MG63 (cell line): ENCODE results near the gene POLR2I. TPM values are rescaled to one million over a fixed set of nuclear protein-coding genes. Genes with fewer than 3 reads are reported as not detected.
A peak's percentile ranks its signal among the peaks of the same experiment; 100 is the strongest.

ENCODE experiments used
- DNase-seq: peaks from one replicate; pipeline ENCODE4 v3.0.0-alpha.2; 2020
- H3K27me3 ChIP-seq: fragments of 250-450 bp; sonication (Bioruptor Pico); 2 replicates; pipeline ENCODE4 v1.5.1; 2020; ENCODE audit warnings: mild to moderate bottlenecking, moderate library complexity
- H3K36me3 ChIP-seq: fragments of 250-450 bp; sonication (Bioruptor Pico); 2 replicates; pipeline ENCODE4 v1.5.1; 2020; ENCODE audit warnings: mild to moderate bottlenecking, moderate library complexity
- H3K4me3 ChIP-seq: fragments of 250-450 bp; sonication (Bioruptor Pico); 2 replicates; pipeline ENCODE4 v1.5.1; 2020; ENCODE audit warnings: mild to moderate bottlenecking, moderate library complexity
- H3K9me3 ChIP-seq: fragments of 250-450 bp; sonication (Bioruptor Pico); 2 replicates; pipeline ENCODE4 v1.5.1; 2020; ENCODE audit warnings: mild to moderate bottlenecking, moderate library complexity
- total RNA-seq: library from RNA; depleted of rRNA; stranded (reverse); fragments of >200 nt; shearing (Covaris generic); gene quantifications from 2 replicates; pipeline ENCODE4 v1.2.3, GENCODE V29; 2014; ENCODE audit warnings: low replicate concordance; rRNA removed

POLR2I gene
- 94.2 and 101 TPM in 2 replicates for total RNA-seq

DNA sequence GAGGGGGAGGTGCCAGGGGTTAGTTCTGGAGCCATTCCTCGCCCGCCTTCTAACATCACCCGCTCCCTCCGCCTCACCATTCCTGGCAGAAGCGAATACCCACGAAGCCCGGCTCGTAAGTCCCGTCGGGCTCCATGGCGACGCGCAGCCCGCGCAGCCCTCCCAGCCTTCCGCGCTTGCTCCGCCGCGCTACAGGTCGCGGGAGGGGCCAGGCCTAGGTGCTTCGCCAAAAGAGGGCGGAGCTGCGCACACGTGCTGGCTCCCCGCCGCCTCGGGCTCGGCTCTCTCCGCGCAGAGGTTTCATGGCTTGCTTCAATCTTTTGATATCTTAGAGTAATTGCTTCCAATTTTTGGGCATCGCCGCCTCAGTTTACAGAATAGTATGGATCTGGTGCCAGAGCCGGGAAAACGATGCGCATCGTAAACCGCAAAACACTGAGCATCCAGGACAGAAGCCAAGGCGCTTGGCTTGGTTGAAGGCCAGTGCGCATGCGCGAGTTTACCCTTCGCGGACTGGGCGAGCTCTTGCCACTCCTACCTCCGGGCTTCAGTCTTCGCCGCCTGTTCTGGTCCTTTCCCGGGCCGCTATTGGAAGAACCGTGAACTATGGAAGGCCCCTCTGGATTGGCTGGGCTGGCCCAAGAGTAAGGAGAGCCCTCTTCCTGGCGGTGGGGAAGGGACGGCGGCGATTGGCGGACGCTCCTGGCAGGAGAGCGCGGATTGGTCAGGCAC lies at the start of gene POLR2I:
TSS of gene POLR2I (minus strand) at position 155 of the 732 bp plus-strand sequence. CDS start at position 136, 19 bp downstream.
- Histone ChIP-seq H3K36me3 (peaks cover 52% of the 10 kb centered on the region), H3K9me3 (no peaks in the 10 kb centered on the region), H3K27me3 (no peaks in the 10 kb centered on the region), H3K4me3 (peak within 1 kb of the TSS; percentile 84)
- DNase-seq = peak; percentile 100

DNA sequence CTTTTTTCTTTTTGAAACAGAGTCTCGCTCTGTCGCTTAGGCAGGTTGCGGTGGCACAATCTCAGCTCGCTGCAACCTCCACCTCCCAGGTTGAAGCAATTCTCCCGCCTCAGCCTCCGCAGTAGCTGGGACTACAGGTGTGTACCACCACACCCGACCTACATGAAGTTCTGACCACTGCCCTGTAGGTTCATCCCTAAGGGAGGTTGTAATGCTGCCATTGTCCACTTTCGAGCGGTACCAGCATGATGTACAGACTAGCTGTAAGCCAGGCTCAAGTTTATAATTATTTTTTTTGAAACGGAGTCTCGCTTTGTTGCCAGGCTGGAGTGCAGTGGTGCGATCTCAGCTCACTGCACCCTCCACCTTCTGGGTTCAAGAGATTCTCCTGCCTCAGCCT lies 49.1 kb upstream of the POLR2I start:
- Histone ChIP-seq H3K4me3 (no peak overlapping the region), H3K27me3 (no peaks in the 10 kb centered on the region)
- no peak for DNase-seq

DNA sequence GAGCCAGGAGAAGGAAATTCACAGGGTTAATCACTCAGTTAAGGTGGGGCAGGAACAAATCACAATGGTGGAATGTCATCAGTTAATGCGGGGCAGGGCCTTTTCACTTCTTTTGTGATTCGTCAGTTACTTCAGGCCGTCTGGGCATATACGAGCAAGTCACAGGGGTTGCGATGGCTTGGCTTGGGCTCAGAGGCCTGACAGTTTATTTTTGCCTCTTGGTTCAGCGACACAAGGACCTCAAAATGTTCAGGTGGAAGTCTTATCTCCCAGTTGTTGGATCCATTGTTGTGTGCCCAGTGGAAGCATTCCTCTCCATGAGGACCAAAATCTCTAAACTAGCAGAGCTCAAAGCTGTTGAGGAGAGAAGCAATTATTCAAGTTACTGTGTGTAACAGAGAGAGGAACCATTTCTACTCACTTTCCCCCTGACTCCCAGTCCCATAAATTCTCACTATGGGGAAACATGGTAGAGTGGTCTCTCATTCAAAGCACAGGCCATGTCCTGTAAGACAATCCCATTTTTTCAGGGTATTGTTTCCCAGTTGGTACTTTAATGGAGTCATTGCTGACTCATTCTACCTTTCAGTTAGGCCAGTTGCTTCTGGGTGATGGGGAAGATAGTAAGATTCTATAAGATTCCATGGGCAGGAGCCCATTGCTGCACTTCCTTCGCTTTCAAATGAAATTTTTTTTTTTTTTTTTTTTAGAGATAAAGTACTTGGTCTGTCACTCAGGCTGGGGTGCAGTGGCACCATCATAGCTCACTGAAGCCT lies 46.3 kb upstream of the POLR2I start:
- Histone ChIP-seq H3K4me3 (no peak overlapping the region), H3K27me3 (no peaks in the 10 kb centered on the region), H3K9me3 (no peaks in the 10 kb centered on the region), H3K36me3 (peaks cover 16% of the 10 kb centered on the region)
- no peak for DNase-seq

More for the DNA sequence above, 49.1 kb upstream of the POLR2I start:
- Histone ChIP-seq H3K9me3 (no peaks in the 10 kb centered on the region), H3K36me3 (peaks cover 12% of the 10 kb centered on the region)

DNA sequence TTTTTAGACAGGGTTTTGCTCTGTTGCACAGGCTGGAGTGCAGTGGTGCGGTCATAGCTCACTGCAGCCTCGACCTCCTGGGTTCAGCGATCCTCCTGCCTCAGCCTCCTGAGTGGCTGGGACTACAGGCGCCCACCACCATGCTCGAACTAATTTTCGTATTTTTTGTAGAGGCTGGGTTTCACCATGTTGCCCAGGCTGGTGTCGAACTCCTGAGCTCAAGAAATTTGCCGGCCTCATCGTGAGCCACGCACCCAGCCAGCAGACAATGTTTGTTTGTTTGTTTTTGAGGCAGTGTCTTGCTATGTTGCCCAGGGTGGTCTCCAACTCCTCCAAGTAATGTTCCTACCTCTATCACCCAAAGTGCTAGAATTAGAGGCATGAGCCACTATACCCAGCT lies 38.5 kb upstream of the POLR2I start:
- Histone ChIP-seq H3K36me3 (peaks cover 45% of the 10 kb centered on the region), H3K4me3 (no peak overlapping the region), H3K9me3 (no peaks in the 10 kb centered on the region), H3K27me3 (no peaks in the 10 kb centered on the region)
- no peak for DNase-seq

DNA sequence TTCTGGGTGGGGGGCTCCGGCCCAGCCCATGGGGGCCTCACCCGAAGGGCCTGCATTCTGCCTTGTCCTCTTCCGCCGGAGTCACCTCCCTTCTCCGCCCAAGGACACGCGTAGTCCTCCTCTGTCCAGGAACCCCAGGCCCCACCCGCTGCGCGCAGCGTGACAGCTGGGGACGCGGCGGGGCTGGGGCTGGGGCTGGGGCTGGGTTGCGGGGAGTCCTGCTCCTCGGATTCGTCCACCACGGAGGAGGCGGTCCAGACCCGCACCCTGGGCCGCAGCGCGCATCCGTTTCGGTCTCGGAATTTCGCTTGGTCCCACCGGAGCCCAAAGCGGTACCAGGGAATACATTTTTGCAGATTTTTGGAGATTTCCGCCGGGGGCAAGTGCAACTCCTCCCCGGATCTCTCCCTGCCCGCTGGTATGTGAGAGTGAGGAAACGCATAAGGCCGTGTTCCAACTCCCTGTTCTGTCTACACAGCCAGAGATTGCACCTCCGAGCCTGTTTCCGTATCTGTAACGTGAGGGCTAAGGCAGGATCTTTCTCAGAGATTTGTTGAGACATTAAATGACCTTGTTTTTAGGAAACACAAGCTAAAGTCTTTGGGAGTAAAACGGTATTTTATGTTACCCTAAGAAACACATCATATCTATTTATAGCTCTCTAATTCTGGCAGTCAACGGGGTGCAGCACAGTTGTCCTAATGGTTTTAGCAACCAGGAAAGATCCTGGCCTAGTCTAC lies 37.8 kb upstream of the POLR2I start, which contains the start of gene COX7A1:
TSS of gene COX7A1 (minus strand) at position 96 of the 740 bp plus-strand sequence. CDS start at position 56, 40 bp downstream.
- H3K9me3 ChIP-seq = no peaks in the 10 kb centered on the region
- H3K4me3 ChIP-seq = no peak within 1 kb of the TSS
- no peak for DNase-seq
- H3K27me3 ChIP-seq = no peaks in the 10 kb centered on the region
- H3K36me3 ChIP-seq = peaks cover 40% of the 10 kb centered on the region

DNA sequence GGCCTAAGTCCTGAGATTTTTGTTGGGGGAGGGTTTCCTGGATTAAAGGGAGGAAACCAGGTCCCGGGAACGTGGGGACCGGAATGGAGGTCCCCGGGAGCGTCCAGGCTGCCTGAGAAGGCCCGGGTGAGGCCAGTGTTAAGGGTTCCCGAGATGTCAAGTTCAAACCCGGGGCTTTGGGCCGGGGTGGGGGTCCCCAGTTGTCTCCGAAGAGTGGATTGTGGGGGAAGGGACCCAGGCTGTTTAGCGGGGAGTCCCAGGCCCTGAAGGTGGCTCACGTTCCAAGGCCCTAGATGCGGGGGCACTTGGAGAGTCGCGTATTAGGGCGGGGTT lies 37.3 kb upstream of the POLR2I start:
- H3K9me3 ChIP-seq = no peaks in the 10 kb centered on the region
- H3K27me3 ChIP-seq = no peaks in the 10 kb centered on the region
- no peak overlapping the region for H3K4me3 ChIP-seq
- no peak for DNase-seq
- H3K36me3 ChIP-seq = peaks cover 43% of the 10 kb centered on the region

DNA sequence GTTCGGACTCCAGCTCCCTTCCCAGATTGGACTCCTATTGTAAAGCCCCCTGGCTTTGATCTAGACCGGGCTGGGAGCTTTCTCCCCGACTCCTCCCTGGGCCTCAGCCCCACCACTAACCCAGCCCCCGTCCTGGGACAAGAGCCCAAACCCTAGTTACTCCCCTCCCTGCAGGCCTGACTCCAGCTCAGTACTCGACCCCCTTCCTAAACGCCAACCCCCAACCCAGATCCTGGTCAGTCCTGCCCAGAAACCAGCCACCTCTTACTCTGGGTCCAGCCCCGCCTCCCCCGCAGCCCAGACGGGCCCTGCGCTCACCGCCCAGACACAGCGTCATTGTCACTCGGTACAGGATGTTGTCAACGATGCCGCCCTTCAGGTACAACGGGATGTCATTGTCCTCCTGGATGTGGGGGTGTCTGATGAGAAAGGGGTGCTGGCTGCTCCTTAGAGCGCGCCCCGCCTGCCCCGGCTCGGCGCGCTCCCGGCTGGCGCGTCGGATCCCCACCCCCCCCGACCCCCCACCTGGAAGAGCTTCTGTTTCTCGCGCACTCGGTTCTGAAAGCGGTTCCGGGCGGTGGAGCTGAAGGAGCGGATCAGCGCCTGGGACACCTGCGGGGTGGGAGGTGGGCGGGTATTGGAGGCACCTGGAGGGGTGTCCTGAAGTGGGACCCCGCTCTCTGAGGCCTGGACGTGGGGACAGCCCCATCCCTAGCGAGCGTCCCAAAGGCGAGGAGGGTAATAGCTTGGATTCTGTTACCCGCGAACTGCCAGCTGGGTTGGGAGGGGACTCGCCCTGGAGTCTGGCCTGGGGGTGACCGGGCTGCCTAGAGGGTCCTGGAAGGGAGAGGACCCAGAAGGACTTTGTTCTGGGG lies 36.7 kb upstream of the POLR2I start:
- Histone ChIP-seq H3K4me3 (no peak overlapping the region), H3K27me3 (no peaks in the 10 kb centered on the region)
- DNase-seq = no peak

DNA sequence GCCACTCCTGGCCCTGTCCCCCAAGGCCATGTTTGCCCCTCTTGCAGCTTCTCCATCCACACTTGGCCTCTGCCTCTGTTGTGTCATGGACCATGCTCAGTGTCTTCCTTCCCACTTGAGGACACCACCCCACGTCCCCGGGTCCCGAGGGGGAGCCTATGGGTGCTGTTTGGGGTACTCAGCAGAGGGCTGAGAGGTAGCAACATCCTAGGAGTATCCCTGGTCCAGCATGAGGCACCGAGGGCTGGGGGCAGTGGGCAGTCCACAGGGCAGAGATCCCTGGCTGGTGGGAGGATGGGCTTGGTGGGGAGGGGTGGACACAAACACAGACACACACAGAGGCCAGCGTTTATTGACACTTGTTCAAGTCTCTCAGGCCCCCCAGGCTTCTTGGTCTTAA lies 35.9 kb upstream of the POLR2I start:
- peaks cover 57% of the 10 kb centered on the region for H3K36me3 ChIP-seq
- H3K4me3 ChIP-seq = no peak overlapping the region
- no peak for DNase-seq

More for the DNA sequence above, 36.7 kb upstream of the POLR2I start:
- Histone ChIP-seq H3K9me3 (no peaks in the 10 kb centered on the region), H3K36me3 (peaks cover 49% of the 10 kb centered on the region)

DNA sequence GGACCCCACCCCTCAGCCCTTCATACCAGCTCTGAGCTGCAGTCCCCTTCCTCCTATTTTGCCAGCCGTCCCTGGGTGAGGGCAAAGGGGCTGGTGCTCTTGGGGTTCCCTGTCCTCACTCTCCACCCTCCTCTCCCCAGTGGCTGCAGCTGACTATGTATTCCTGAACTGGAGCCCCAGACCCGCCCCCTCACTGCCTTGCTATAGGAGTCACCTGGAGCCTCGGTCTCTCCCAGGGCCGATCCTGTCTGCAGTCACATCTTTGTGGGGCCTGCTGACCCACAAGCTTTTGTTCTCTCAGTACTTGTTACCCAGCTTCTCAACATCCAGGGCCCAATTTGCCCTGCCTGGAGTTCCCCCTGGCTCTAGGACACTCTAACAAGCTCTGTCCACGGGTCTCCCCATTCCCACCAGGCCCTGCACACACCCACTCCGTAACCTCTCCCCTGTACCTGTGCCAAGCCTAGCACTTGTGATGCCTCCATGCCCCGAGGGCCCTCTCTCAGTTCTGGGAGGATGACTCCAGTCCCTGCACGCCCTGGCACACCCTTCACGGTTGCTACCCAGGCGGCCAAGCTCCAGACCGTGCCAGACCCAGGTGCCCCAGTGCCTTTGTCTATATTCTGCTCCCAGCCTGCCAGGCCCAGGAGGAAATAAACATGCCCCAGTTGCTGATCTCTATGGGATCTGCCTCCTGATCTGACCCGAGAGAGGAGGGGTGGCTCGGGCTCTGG lies 35.2 kb upstream of the POLR2I start:
- no peak overlapping the region for H3K4me3 ChIP-seq
- H3K27me3 ChIP-seq = no peaks in the 10 kb centered on the region
- no peak for DNase-seq
- H3K9me3 ChIP-seq = no peaks in the 10 kb centered on the region
- peaks cover 62% of the 10 kb centered on the region for H3K36me3 ChIP-seq

More for the DNA sequence above, 35.9 kb upstream of the POLR2I start:
- no peaks in the 10 kb centered on the region for H3K27me3 ChIP-seq
- no peaks in the 10 kb centered on the region for H3K9me3 ChIP-seq

DNA sequence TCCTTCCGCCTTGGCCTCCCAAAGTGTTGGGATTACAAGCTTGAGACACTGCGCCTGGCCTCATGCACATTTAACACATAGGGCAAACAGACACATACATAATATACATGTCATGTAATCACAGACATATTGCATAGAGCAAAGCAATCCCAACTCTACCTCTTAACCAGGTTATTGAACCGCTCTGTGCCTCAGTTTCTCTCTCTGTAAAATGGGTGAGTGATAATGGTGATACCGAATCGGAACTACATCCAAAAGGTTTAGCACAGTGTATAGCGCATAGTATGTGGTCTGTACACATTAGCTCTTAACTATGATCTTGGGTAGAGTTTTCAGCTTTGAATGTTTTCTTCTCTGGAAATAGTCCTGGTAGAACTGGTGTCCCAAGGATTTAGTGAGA lies 29.9 kb upstream of the POLR2I start:
- Histone ChIP-seq H3K4me3 (no peak overlapping the region), H3K27me3 (no peaks in the 10 kb centered on the region), H3K36me3 (peaks cover 72% of the 10 kb centered on the region), H3K9me3 (no peaks in the 10 kb centered on the region)
- DNase-seq = no peak

DNA sequence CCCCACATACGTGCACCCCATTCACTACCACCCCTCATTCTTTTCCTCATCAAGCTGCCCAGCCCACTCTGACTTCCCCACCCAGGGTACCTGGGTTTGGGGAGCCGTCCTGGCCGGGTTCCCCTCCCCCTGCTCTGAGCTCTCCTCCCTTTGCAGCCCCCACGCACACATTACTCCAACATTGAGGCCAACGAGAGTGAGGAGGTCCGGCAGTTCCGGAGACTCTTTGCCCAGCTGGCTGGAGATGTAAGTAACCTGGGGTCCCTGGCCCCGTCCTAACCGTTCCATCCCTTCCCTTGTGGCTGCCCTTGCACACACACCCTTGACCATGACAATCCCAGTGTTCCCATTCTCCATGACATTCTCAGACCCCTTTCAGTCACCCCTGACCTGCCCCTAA lies 27.8 kb upstream of the POLR2I start:
- Histone ChIP-seq H3K27me3 (no peaks in the 10 kb centered on the region), H3K9me3 (no peaks in the 10 kb centered on the region), H3K36me3 (peaks cover 62% of the 10 kb centered on the region), H3K4me3 (no peak overlapping the region)
- DNase-seq = no peak

DNA sequence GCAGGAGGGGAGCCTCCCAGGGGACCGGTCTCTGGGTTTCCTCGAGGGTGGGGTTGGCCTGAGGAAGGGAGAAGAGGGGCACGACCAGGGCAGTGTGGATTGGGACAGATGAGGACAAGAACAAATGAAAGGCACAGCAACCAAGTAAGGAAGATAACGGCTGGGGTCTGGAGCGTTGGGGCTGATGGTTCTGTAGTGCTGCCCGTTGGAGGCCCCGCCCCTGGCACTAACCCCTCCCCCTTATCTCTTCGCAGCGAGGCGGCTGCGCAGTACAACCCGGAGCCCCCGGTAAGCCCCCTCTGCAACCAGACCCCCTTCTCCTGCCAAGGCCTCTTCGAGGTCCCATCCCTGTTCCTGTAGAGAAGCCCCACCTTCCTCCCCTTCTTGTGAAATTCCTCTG lies 27.4 kb upstream of the POLR2I start:
- no peak overlapping the region for H3K4me3 ChIP-seq
- no peak for DNase-seq
- no peaks in the 10 kb centered on the region for H3K27me3 ChIP-seq
- H3K9me3 ChIP-seq = no peaks in the 10 kb centered on the region
- H3K36me3 ChIP-seq = peaks cover 57% of the 10 kb centered on the region

DNA sequence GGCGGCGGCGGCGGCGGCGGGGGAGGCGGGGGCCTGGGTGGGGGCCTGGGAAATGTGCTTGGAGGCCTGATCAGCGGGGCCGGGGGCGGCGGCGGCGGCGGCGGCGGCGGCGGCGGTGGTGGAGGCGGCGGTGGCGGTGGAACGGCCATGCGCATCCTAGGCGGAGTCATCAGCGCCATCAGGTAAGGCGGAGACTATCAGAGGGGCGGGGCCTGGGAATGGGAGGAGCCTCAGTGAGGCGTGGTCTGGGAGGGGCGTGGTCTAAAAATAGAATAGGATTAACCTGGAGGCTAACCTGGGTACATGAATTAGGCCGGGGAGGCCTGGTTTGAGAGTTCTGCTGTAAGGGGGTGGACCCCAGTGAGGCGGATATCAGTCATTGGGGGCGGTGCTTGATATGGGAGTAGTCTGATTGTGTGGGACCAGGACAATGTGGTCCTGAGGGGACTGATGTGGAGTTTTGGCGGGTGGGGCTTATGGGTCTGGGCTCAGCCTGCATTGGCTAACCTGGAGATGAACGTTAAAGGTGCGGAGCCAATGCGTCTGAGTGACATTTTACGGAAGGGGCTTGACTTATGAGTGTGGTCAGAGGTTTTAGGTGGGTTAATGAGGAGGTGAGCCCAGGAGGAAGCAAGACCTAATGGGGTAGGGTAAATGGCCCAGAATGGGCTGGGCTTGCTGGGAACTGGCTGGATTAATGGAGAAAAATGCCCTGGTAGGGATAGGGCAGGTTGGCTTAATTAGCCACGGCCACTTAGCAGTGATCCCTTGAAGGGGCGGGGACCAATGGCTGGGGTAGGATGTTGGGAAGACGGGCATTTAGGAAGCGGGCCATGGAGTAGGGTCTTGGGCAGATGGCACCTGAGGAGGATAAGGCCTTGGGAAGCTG lies 26.6 kb upstream of the POLR2I start:
- H3K4me3 ChIP-seq = peak overlapping the region; percentile 100
- no peaks in the 10 kb centered on the region for H3K27me3 ChIP-seq
- no peaks in the 10 kb centered on the region for H3K9me3 ChIP-seq
- peaks cover 50% of the 10 kb centered on the region for H3K36me3 ChIP-seq
- peak; percentile 75 for DNase-seq

DNA sequence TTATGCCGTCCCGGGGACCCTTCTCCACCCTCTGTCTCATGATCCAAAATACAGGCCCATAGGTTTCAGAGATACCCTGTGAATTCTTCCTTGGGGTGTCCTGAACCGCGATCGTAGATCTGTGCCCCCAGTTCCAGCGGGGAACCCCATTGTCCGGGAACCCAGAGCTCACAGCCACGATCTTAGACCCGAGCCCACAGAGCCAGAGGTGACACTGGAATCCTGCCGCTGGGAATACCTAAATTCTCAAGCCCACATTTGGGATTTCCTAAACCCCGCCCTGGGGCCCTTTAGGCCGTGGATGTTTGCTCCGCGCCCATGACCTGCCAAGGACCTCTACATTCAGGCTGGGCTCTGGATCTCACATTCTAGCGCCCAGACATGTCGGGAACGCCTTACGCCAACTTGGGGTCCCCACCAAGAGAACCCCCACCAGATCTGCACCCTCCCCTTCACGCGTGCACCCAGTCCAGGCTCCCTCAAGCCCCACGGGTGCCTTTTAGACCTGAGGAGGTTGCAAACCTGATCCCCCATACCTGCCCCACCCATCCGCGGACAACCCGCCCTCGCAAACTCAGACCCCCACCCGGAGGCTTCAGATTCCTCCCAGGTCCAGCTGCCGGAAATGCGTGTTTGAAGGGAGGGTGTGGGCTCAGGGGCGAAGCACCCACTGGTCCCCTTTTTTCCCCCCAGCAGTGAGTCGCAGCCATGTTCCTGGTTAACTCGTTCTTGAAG lies 25.8 kb upstream of the POLR2I start:
- Histone ChIP-seq H3K4me3 (peak overlapping the region; percentile 100), H3K27me3 (no peaks in the 10 kb centered on the region), H3K36me3 (peaks cover 42% of the 10 kb centered on the region), H3K9me3 (no peaks in the 10 kb centered on the region)
- peak; percentile 70 for DNase-seq
